Measurements from ENCODE around the gene PLEKHM2.

GRCh38 chr1:15736038-15736891 lies 52.1 kb downstream of the PLEKHM2 start, which contains the start of gene SLC25A34:
- 0 out of 2 replicates have a peak, but pooled peaks have one; percentile 7 for TF ChIP-seq CTCF (IDR thresholded peaks at IDR 0.05)
- no peak for TF ChIP-seq ZFX (IDR thresholded peaks at IDR 0.05; ENCODE audit: borderline replicate concordance)
